DMS53 treated with DMSO at 0.1 percent for 48 hours (cell line): ENCODE data around the gene VSTM2B.

Source experiments
- DNase-seq: peaks from one replicate; lab custom pipeline; 2025; ENCODE audit not compliant: unreplicated experiment; lab: John Stamatoyannopoulos, UW

Gene VSTM2B

DNA sequence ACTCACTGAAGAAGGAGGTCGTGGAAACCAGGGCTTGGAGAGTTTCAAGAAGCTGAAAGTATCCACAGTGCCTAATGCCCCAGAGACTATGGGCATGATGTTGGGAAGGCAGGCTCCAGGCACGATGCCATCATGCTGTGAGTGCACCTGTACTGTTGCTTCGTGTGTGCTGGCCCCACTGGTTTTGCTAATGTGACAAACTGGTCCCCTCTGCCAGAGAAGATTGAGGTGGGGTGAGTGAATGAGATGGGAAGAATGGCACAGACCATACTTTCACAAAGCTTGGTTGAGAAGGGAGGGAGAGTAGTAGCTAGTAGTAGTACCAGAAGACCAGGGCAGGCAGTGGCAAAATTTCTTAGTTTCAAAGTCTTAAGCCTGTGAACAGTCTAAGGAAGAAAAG lies 61.3 kb downstream of the VSTM2B start:
- no peak for DNase-seq

DNA sequence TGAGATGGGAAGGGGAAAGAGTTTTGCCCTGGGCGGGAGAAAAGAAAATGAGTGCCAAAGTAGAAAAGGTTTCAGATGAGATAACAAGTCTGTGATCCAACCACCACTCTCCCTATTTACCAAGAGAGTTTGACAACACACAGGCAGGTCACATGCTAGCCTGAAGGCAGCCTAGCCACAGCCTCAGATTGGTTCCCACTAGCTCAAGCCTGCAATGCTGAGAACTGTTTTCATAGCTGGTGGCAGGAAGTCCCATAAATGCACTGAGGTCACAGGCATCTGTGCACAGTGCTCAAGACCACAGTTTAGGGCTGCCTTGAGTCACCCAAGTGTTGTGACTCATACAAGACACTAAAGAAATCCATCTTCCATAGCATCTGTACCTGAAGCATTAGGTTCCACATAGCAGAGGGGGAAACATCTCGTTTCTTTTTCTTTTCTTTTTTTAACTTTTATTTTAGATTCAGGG lies 61.8 kb downstream of the VSTM2B start:
- no peak for DNase-seq

DNA sequence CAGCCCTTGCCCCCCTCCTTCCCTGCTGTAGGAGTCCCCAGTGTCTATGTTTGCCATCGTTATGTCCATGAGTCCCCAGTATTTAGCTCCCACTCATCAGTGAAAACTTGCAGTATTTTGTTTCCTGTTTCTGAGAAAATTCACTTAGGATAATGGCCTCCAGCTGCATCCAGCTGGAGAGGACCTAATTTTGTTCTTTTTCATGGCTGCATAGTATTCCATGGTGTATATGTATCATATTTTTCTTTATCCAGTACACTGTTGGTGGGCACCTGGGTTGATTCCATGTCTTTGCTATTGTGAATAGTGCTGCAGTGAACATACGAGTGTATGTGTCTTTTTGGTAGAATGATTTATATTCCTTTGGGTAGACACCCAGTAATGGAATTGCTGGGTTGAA lies 62.3 kb downstream of the VSTM2B start:
- no peak for DNase-seq

DNA sequence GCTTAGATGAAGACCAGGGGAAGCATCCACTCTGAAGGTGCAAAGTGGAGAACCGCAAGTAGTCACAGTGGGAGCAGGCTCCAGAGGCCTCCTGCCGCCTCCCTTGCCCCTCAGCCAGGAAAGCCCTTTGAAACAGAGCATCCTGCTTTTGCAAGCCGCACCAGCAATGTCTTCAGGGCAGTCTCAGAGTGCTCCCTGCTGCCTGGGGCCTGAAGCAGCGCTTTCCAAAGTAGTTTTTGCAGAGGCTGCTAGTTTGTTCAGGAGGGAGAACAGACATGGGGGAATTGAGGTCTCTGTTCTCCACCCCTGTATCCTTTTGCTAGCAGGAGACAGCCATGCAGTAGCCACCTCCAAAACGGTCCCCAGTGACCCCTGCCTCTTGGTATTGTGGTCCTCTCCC lies 64.5 kb downstream of the VSTM2B start:
- DNase-seq = no peak

DNA sequence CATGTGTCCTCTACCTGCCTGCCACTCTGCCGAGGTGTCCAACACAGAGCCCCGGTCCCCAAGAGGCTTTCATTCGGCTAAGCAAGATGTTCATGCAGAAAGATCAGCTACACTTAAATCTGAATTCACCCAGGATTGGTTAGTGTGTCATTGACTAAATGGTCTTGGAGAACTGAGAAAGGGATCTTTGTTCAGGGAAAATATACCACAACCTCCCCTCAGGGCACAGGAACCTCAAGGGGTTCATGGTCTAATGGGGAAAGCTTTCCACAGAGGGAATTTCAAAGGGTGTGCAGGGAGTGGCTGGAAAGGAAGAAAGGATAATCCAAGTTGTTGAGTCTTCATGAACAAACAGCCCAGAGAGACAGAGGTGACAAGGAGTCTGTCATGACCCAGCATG lies 65.9 kb downstream of the VSTM2B start:
- DNase-seq = no peak

DNA sequence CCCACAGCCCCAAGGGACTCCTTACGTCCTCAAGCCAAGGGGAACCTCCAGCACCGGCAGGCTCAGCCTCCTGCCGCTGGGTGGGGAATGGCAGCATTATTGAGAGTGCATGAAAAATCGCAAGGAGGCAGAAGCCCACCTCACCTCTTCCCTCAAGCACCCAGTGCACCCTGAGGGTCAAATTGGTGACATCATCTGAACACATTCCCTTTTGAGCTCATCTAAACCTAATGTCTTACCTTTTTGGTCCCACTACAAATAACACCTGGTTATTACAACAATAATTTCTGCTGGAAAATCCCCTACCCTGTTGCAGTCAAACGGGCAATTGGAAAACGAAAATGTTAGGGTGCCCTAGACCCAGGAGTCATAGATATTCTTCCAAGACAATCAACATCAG lies 68.1 kb downstream of the VSTM2B start:
- no peak for DNase-seq

DNA sequence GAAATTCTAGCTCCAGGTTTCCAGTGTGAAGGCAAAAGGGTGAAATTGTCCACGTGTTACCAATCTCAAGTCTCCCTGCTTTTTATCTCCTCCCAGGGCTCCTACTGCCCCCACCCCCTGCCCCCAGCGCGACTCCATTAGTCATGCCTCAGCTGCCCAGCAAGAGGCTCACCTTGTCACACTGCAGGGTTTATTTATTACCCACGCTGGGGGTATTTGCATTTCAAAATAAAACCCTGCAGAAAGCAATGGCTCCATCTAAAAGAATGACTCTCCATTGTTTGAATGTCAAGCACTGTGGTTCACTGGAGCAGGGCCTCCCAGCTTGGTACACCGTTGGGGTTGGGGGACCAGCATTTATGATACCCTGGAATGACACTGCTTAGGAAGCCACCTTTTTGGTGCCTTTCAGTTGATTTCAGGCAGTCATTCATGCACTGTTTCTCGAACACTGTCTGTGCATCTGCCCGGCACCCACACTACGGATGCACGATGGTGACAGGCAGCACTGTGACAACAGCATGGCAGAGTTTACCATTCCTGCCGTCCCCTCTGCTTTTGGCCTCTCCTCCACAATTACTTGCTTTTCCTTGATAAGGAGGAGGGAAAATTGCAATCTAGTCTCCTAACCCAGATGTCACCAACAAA lies 70.4 kb downstream of the VSTM2B start:
- DNase-seq = no peak

DNA sequence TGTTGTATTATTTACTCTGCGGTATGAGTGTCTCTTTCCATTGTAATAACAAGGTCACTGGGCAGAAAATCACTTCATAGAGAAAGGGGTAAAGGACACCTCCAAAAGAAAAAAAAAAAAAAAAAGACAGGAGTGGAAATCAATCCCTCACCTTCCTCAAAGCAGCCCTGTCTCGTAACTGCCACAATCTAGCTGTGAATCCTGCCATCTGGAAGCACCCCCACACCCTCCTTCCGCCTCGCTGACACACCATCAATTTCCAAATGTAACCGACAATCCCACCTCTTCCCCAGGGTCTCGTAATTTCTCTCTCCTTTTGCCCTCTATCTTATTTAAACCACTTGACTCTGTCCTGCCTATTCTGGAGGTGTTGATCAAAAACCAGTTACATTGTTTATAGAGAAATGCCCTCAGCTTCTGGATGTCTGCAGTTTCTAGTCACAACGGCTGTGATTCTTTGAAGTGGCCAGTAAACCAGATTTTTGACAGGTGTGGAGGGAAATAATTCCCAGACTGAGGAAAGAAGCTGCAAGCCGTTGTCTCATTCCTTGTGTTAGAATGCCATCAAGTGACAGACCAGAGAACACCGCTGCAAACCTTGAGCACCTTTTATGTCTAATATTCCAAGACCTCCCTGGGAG lies 71.2 kb downstream of the VSTM2B start:
- peak; percentile 31 for DNase-seq

DNA sequence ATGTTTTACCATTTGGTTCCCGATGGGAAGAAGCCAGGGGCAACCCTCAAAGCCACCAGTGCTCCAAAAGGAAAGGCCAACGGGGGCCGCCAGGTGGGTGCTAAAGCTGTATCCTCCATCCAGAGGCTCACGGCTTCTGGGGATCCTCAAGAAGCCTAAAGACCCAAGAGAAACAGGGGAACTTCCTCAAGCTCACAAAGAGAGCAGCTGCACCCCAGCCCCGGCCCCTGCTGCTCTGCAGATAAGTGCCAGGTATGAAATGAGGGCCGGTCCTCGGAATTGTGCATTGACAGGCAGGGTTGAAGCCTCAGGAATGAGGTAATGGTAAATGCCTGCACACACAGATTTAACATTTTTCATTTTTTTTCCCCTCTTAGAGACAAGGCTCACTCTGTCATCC lies 72.2 kb downstream of the VSTM2B start:
- no peak for DNase-seq

DNA sequence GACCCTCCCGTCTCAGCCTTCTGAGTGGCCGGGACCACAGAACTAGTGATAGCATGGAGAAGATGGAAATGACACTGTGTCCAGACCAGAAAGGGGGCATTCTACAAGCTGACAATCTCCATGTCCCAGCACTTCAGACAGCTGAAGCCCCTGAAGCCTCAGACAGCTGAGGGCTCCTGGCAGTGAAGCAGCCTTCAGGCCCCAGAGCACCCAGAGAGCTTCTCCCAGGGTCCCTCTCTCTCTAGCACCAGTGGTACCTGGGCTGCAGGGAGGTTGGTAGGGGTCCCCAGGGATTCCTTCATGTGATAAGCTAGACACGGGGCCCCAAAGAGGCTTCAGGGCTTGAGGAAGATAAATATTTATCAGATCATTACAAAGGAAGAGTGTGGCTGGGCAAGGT lies 72.7 kb downstream of the VSTM2B start:
- DNase-seq = no peak

DNA sequence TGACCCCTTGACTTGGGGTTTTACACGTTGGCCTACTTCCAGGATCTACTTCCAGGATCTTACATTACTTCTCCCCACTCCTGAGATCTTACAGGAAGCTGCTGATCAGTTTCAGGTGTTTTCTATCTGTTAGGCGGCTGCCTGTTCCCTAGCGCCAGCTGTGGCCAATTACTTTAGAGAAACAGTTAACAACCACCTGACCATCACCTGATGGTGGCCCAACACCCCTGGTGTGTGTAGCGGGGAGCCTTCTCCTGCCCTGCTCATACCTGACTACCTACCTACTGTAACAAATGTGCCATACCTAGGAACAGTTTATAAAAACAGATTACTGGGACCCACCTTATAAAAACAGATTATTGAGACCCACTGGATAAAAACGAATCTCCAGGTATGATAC lies 77.5 kb downstream of the VSTM2B start:
- DNase-seq = no peak

DNA sequence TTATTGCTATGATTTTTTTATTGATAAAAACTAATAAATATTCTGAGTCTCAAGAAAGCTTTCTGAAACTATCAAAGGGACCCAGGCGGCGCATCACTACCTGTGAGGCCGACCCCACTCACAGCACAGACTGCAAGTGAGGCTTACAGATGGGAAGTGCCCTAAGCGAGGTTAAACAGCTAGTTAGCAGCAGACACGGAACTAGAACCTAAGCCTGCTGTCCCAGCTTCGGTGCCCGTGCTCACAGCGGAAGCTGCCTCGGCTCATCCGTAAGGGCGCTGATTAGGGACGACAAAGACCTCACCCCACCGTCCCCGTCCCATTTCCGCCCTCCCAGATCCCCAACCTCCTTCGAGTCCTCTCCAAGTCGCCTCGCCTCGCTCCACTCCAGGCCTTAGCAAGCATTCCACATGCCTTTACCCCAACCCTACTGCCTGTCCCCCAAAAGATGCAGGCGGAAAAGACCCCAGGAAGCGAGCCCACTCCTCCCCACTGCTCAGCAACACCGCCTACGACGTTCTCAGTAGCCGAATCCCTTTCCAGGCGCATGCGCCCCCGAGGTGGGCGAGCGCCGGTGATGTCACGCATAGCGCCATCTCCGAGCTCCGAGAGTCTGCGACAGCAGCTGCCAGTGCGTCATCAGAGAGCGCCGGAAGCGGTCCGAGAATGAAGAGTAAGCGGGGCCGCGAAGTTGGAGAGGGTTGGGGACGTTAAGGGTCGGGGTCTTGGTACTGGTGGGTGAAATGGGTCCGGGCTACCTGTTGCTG lies 80.0 kb downstream of the VSTM2B start, which contains the start of gene POP4:
Gene POP4, plus strand, starts transcription at position 631 of the 767 bp plus-strand sequence. Its CDS starts 36 bp downstream, at position 667.
- DNase-seq = peak; percentile 71

DNA sequence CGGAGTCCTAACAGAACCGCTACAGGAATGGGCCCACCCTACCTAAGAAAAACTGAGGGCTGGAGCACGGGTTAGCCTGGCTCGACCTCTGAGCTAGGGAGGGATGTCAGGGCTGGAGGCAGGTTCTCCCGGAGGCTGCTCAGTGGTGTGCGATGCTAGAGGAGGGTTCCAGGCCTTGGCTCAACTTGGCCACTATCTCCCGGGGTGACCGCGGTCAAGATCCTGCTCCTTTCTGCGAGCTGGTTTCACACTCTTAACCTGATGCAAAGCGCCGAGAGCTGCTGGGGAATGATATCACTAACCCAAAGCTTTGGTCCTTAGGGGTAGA lies 80.6 kb downstream of the VSTM2B start:
- DNase-seq = no peak

DNA sequence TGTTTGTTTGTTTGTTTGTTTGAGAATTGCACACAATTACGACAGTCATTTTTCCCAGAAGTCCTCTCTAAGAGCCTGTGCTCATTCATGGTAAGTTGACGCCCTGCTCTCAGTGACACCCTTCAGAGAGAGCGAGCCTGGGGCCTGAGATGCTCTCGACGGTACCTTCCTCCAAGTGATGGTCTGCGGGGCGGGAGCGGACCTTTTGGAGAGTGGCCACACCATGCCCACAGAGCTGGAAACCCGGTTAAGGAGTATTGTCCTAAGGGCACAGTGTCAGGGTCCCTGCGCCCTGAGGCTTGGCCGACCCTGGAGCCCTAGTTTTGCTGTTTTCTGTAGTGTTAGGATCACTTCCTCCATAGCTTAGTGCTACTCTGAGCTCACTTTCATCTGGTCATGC lies 83.8 kb downstream of the VSTM2B start:
- no peak for DNase-seq

DNA sequence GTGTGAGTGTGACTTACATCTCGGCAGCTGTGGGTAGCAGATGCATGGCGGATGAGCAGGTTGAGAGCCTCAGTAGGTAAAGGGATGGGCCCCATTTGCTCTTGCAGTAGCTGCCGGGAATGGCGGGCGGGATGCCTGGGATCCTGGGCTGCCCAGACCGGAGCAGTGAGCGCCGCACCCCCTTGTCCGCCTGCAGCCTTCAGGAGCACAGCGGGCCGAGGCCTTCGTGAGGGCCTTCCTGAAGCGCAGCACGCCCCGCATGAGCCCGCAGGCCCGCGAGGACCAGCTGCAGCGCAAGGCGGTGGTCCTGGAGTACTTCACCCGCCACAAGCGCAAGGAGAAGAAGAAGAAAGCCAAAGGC lies 84.4 kb downstream of the VSTM2B start:
- no peak for DNase-seq

DNA sequence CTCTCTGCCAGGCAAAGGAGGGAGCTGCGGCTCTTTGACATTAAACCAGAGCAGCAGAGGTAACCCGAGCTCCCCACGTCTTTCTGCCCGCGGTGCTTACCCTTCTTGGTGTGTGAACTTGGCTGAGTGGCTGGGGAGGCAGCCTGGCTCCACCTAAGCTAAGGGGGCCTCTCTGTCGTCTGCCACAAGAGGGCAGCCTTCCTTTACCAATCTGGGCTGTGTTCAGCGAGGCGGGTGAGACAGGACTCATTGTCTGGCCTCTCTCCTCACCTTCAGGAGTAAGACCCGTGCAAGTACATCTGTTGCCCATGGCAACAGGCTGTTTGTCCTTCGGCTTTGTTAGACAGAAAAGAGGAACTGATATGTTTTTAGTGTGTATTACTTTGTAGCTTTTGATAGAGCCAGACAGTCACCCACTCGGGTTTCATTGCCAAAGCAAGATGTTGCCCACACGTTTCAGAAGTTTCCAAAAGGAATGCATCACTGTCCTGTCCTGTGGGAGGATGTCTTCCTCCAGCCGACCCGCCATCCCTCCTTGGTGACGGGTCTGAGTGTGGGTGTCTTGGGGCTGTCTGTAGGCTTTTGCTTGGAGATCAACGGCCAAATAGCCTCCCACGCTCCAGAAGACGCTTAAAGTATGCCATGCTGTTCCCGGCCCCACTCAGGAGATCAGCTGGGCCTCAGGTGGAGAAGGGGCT lies 84.9 kb downstream of the VSTM2B start:
- peak; percentile 53 for DNase-seq

DNA sequence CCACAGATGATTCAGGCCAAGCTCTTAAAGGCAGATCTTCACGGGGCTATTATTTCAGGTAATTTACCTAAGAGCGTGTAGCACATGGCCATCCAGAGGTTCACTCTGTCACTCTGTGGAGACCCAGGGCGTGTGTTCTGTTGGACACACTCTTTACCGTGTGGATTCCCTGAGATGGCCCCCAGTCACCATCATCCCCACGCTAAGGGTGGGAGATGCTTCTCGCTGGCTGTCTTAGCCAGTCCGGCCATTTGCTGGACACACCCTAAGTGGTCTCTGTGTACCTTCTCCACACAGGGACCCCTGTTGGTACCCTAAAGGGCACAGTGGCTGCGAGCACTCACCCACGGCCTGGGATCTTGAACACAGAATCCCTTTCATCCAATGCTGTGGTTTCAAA lies 86.3 kb downstream of the VSTM2B start:
- DNase-seq = no peak

DNA sequence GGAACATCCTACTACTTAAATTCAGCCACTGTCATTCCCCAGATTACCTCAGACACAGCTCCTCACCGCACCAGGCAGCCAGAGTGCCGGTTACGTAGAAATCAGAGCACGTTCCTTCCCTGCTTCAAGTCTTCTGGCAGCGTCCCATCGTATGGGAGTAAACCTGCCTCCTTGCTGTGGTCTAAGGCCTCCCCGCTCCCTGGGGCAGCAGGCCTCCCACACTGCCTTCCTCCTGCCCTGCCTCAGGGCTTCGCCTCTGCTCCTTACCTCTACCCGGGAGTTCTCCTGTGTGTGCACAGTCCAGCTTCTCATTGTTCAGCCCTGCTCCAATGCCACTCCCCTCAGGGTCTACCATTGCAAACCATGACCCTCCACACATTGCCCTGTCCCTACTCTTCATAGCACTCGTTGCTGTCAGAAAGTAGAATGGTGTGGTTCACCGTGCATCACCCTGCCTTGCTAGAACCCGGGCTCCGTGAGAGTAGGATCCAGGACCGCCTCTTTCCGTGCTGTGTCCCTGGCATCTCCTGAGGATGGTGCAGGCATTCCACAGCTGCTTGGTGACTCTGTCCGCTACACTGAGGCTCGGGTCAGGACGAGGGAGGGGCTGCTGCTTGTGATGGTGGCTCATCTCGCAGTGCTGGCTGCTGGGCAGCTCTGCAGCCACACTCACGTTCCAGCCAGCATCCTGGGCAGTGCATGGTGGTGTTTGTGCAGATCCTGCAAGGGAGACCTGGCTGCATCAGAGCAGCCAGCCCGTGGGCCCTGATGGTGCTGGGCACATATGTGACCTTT lies 87.2 kb downstream of the VSTM2B start:
- DNase-seq = no peak

DNA sequence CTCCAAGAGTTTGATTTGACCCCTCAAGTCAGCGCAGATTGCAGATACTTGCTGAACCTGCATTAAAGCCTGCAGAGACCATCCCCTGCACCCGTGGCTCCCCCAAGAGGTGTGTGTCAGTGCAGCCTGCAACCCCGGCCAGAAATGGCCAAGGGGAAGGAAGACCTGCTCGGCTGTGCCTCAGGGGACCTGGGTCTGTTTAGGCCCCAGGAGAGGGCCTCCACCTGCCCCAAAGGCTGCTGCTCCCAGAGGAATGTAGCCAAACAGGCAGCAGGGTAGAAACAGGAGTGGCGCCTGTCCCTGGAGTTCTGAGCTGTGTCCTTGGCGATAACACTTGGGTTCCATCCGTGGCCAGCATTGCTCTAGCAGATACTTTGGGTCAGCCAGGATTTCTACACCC lies 88.3 kb downstream of the VSTM2B start:
- no peak for DNase-seq
